CD4-positive, alpha-beta T cell treated with Interleukin-10 for 1 hour (primary cell): ENCODE data around the gene BBC3.
"Not testable (repeated sequence)": the region's sequence is repeated elsewhere in the genome, so short reads cannot be mapped to it uniquely, and the experiment has no call there.

Experiments used
- DNase-seq: peaks from one replicate; pipeline ENCODE4 v3.0.0-alpha.2; 2020

Gene BBC3

GRCh38 chr19:47230921-47231214 is at the start of gene BBC3:
Gene BBC3 (minus strand): TSS chr19:47231199. CDS start chr19:47228431, 2,768 bp downstream.
- DNase-seq: no peak

- DNase-seq: peak; percentile 64
These were observed 49.3 kb upstream of the BBC3 start for GRCh38 chr19:47280183-47280797.

- DNase-seq: not testable (repeated sequence)
These were observed 45.5 kb upstream of the BBC3 start for GRCh38 chr19:47276513-47276912.

- no peak for DNase-seq
These were observed 44.9 kb upstream of the BBC3 start for GRCh38 chr19:47275791-47276461.

GRCh38 chr19:47274891-47275761 is 44.1 kb upstream of the BBC3 start:
- no peak for DNase-seq

- DNase-seq: peak; percentile 98
These were observed 43.3 kb upstream of the BBC3 start, which contains the start of gene INAFM1 for GRCh38 chr19:47274071-47274890. Gene INAFM1 (plus strand): TSS chr19:47274885. CDS start chr19:47274920, 35 bp downstream.

- peak; percentile 93 for DNase-seq
These were observed 42.5 kb upstream of the BBC3 start for GRCh38 chr19:47273313-47274070.

GRCh38 chr19:47272448-47273312 is 41.7 kb upstream of the BBC3 start:
- DNase-seq: no peak

- DNase-seq: no peak
These were observed 41.0 kb upstream of the BBC3 start for GRCh38 chr19:47271949-47272348.

GRCh38 chr19:47270408-47270807 is 39.4 kb upstream of the BBC3 start:
- no peak for DNase-seq

GRCh38 chr19:47269596-47269995 is 38.6 kb upstream of the BBC3 start:
- DNase-seq: no peak

- no peak for DNase-seq
These were observed 37.0 kb upstream of the BBC3 start for GRCh38 chr19:47268028-47268427.

GRCh38 chr19:47267350-47267759 is 36.4 kb upstream of the BBC3 start:
- no peak for DNase-seq

GRCh38 chr19:47266401-47266941 is 35.5 kb upstream of the BBC3 start:
- DNase-seq: no peak

GRCh38 chr19:47264629-47265028 is 33.6 kb upstream of the BBC3 start:
- no peak for DNase-seq

- DNase-seq: not testable (repeated sequence)
These were observed 31.2 kb upstream of the BBC3 start for GRCh38 chr19:47261946-47262793.

- DNase-seq: no peak
These were observed 29.5 kb upstream of the BBC3 start for GRCh38 chr19:47260476-47260875.

- no peak for DNase-seq
These were observed 28.0 kb upstream of the BBC3 start for GRCh38 chr19:47258895-47259555.

- no peak for DNase-seq
These were observed 27.4 kb upstream of the BBC3 start for GRCh38 chr19:47258434-47258833.
